CD4-positive, alpha-beta memory T cell (primary cell): Measurements from ENCODE around the gene TNFSF11. TPM values are rescaled to one million over a fixed set of nuclear protein-coding genes. Genes with fewer than 3 reads are reported as not detected.

ENCODE experiments used
- CTCF ChIA-PET: fragments of 350-600 bp; sonication (Branson Sonifier 250); formaldehyde crosslinking; loops from one replicate; lab custom pipeline; 2021; ENCODE audit warnings: inconsistent platforms; ENCODE audit not compliant: partially characterized antibody; lab: Charles Lee
- POLR2A ChIA-PET: fragments of 350-600 bp; sonication (Branson Sonifier 250); formaldehyde crosslinking; loops from one replicate; lab custom pipeline; 2021; ENCODE audit not compliant: partially characterized antibody; lab: Charles Lee
- DNase-seq, 5 donors: peaks; one replicate each; pipeline versions ENCODE4 v3.0.0 to v3.0.0-alpha.2; 2020 to 2022; ENCODE audit warnings: mixed read lengths in 1 of 5
- H3K27ac ChIP-seq: one replicate; pipeline ENCODE4 v1.7.0; 2013; ENCODE audit warnings: low read depth, low read length
- H3K27me3 ChIP-seq: 2 replicates; pipeline ENCODE4 v1.7.0; 2013; ENCODE audit warnings: mild to moderate bottlenecking, low read length, moderate library complexity; ENCODE audit not compliant: insufficient read depth
- H3K36me3 ChIP-seq: 2 replicates; pipeline ENCODE4 v1.7.0; 2013; ENCODE audit warnings: mild to moderate bottlenecking, low read length, moderate library complexity; ENCODE audit not compliant: insufficient read depth
- H3K4me1 ChIP-seq: 2 replicates; pipeline ENCODE4 v1.7.0; 2013; ENCODE audit warnings: mild to moderate bottlenecking, low read length, moderate library complexity; ENCODE audit not compliant: insufficient read depth
- H3K4me3 ChIP-seq, 2 donors: one replicate each; pipeline ENCODE4 v1.7.0; 2013; ENCODE audit warnings: low read length in 2 of 2, mild to moderate bottlenecking in 1 of 2
- H3K9me3 ChIP-seq, 2 donors: one replicate each; pipeline ENCODE4 v1.7.0; 2013; ENCODE audit warnings: low read length in 2 of 2, control low read depth in 1 of 2; ENCODE audit not compliant: control insufficient read depth in 1 of 2
- H3K27ac Mint-ChIP-seq, 7 donors: one replicate each; pipeline ENCODE4 v1.8.0; 2020 to 2021; ENCODE audit warnings: mixed read lengths in 7 of 7, mild to moderate bottlenecking in 6 of 7, inconsistent platforms in 3 of 7, moderate library complexity in 3 of 7
- H3K27me3 Mint-ChIP-seq, 2 donors: one replicate each; pipeline ENCODE4 v1.8.0; 2020 to 2021; ENCODE audit warnings: mixed read lengths in 2 of 2
- H3K36me3 Mint-ChIP-seq, 2 donors: one replicate each; pipeline ENCODE4 v1.8.0; 2020 to 2021; ENCODE audit warnings: mixed read lengths in 2 of 2, inconsistent platforms in 1 of 2, mild to moderate bottlenecking in 1 of 2
- H3K4me1 Mint-ChIP-seq, 4 donors: one replicate each; pipeline ENCODE4 v1.8.0; 2020 to 2021; ENCODE audit warnings: mixed read lengths in 4 of 4, mild to moderate bottlenecking in 1 of 4
- H3K4me3 Mint-ChIP-seq, 8 donors: one replicate each; pipeline ENCODE4 v1.8.0; 2020 to 2021; ENCODE audit warnings: mixed read lengths in 8 of 8, mild to moderate bottlenecking in 7 of 8, moderate library complexity in 6 of 8, inconsistent platforms in 3 of 8
- H3K9me3 Mint-ChIP-seq, 8 donors: one replicate each; pipeline ENCODE4 v1.8.0; 2020 to 2021; ENCODE audit warnings: mixed read lengths in 8 of 8, mild to moderate bottlenecking in 5 of 8, inconsistent platforms in 3 of 8, moderate library complexity in 1 of 8
- intact Hi-C: fragments of 100-400 bp; cut with micrococcal nuclease; formaldehyde crosslinking; loops from one replicate; pipeline ENCODE4 v1.15.1; 2023
- polyA plus RNA-seq, 2 donors: library from polyadenylated mRNA; unstranded; fragments of 300-500 nt; fragmentation: Illumina TruSeq; gene quantifications; one replicate each; pipeline ENCODE4 v1.2.3, GENCODE V29; 2021
- total RNA-seq, 2 experiments: library from RNA; stranded (reverse); gene quantifications; one replicate each; pipeline ENCODE4 v1.2.3, GENCODE V29; 2021

Gene TNFSF11
- total and polyA plus RNA-seq, 4 experiments from 2014 or later, result 0.18 to 0.38 (median 0.33) TPM

- Histone ChIP-seq H3K4me1 (no peaks in the 10 kb centered on the region), H3K36me3 (no peaks in the 10 kb centered on the region), H3K27ac (no peak overlapping the region), H3K4me3 (no peak overlapping the region), H3K9me3 (no peaks in the 10 kb centered on the region), H3K27me3 (no peaks in the 10 kb centered on the region)
- Mint-ChIP-seq H3K27ac (no peak overlapping the region), H3K36me3 (peaks cover 0 to 7% of the 10 kb centered on the region in 2 donors), H3K9me3 (peaks cover 0 to 11% (median 5%) of the 10 kb centered on the region in 8 donors), H3K4me3 (no peak overlapping the region), H3K27me3 (peaks cover 0 to 2% of the 10 kb centered on the region in 2 donors), H3K4me1 (peaks cover 0 to 1% (median 0%) of the 10 kb centered on the region in 4 donors)
- ChIA-PET POLR2A (no interaction called here), CTCF (no interaction called here)
- intact Hi-C loops, result no loop called here
- DNase-seq, result no peak
Observed at GRCh38 chr13:42561752-42562467, 12.0 kb upstream of the TNFSF11 start.

DNA sequence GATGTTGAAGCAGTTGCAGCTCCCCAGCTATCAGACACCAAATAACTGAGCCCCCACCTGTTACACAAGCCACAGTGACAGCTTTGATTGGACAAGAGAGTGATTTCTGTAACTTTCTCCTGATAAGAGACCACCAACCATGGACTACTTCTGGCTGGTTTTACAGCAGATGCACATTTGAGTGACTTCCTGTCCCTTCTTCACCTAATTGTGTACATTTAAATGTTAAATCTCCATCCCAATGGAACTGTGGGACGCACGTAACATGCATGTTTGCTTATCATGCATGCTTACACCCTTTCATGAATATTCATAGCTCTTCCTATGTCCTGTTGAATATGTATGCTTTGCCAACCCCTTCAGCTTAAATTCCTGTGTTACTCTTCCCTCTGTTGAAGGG lies 6.0 kb upstream of the TNFSF11 start:
- peaks cover 0 to 4% of the 10 kb centered on the region in 2 donors for H3K36me3 Mint-ChIP-seq
- Histone ChIP-seq H3K9me3 (no peaks in the 10 kb centered on the region), H3K4me3 (no peak overlapping the region), H3K4me1 (no peaks in the 10 kb centered on the region), H3K27ac (no peak overlapping the region), H3K27me3 (no peaks in the 10 kb centered on the region), H3K36me3 (no peaks in the 10 kb centered on the region)
- DNase-seq, result no peak
- peaks cover 0 to 9% (median 6%) of the 10 kb centered on the region in 8 donors for H3K9me3 Mint-ChIP-seq
- peaks cover 0 to 1% (median 0%) of the 10 kb centered on the region in 4 donors for H3K4me1 Mint-ChIP-seq
- H3K27ac Mint-ChIP-seq, result no peak overlapping the region
- intact Hi-C loops, result no loop called here
- no peaks in the 10 kb centered on the region for H3K27me3 Mint-ChIP-seq
- POLR2A ChIA-PET, result no interaction called here
- CTCF ChIA-PET, result interaction anchor here (2.8 kb wide), 1 partner anchor 27 kb away, joined by 12 read pairs; no protein-coding TSS in a partner anchor
- H3K4me3 Mint-ChIP-seq, result no peak overlapping the region

DNA sequence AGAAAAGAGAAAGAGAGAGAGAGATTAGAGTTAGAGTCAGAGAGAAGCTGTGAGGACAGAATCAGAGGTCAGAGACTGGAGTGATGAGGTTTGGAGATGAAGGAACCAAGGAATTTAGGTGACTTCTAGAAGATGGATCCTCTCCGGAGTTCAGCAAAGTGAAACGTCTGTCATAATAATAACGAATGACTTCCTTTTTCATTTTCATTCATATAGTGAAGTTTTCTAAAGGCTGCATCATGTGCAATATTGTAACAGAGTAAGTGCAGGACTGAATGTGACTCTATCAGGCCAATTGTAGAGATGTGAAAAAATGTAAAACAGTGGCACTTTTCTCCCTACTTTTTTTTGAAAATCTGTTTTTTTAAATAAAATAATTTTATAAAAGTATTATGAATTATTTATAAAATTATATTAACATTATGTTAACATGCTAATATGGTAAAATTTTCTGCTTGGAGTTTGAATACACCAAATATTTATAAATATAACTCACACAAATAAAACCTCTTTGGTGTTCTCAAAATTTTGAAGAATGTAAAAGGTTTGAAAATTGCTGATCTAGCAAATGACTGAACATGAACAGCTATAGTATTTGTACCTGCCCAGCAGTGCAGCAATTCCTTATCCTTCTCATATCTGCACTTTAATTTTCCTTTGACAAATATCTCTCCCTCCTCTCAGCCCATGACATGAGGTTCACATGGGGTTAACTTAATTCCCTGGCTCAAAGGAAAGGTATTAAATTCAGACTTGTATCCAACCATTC lies 4.2 kb upstream of the TNFSF11 start:
- no peak overlapping the region for H3K4me3 ChIP-seq
- no peaks in the 10 kb centered on the region for H3K27me3 ChIP-seq
- no peak overlapping the region for H3K27ac Mint-ChIP-seq
- no peak for DNase-seq
- CTCF ChIA-PET, result no interaction called here
- H3K36me3 Mint-ChIP-seq, result no peaks in the 10 kb centered on the region
- intact Hi-C loops, result no loop called here
- H3K36me3 ChIP-seq, result no peaks in the 10 kb centered on the region
- H3K27ac ChIP-seq, result no peak overlapping the region
- no peaks in the 10 kb centered on the region for H3K9me3 ChIP-seq
- H3K9me3 Mint-ChIP-seq, result peaks cover 0 to 8% (median 0%) of the 10 kb centered on the region in 8 donors
- POLR2A ChIA-PET, result no interaction called here
- no peaks in the 10 kb centered on the region for H3K27me3 Mint-ChIP-seq
- no peak overlapping the region for H3K4me3 Mint-ChIP-seq
- no peaks in the 10 kb centered on the region for H3K4me1 ChIP-seq
- peaks cover 1 to 11% (median 4%) of the 10 kb centered on the region in 4 donors for H3K4me1 Mint-ChIP-seq

GRCh38 chr13:42571895-42572294 lies 2.1 kb upstream of the TNFSF11 start:
- intact Hi-C loops, result no loop called here
- no peaks in the 10 kb centered on the region for H3K36me3 Mint-ChIP-seq
- H3K4me3 Mint-ChIP-seq, result no peak overlapping the region
- peaks cover 12 to 27% (median 19%) of the 10 kb centered on the region in 4 donors for H3K4me1 Mint-ChIP-seq
- no peak overlapping the region for H3K27ac ChIP-seq
- peaks cover 0 to 4% (median 0%) of the 10 kb centered on the region in 8 donors for H3K9me3 Mint-ChIP-seq
- H3K27me3 Mint-ChIP-seq, result peaks cover 1 to 5% of the 10 kb centered on the region in 2 donors
- H3K9me3 ChIP-seq, result no peaks in the 10 kb centered on the region
- H3K4me1 ChIP-seq, result peaks cover 12% of the 10 kb centered on the region
- ChIA-PET POLR2A (no interaction called here), CTCF (no interaction called here)
- H3K27ac Mint-ChIP-seq, result no peak overlapping the region
- no peak for DNase-seq
- no peaks in the 10 kb centered on the region for H3K36me3 ChIP-seq
- no peak overlapping the region for H3K4me3 ChIP-seq
- no peaks in the 10 kb centered on the region for H3K27me3 ChIP-seq

DNA sequence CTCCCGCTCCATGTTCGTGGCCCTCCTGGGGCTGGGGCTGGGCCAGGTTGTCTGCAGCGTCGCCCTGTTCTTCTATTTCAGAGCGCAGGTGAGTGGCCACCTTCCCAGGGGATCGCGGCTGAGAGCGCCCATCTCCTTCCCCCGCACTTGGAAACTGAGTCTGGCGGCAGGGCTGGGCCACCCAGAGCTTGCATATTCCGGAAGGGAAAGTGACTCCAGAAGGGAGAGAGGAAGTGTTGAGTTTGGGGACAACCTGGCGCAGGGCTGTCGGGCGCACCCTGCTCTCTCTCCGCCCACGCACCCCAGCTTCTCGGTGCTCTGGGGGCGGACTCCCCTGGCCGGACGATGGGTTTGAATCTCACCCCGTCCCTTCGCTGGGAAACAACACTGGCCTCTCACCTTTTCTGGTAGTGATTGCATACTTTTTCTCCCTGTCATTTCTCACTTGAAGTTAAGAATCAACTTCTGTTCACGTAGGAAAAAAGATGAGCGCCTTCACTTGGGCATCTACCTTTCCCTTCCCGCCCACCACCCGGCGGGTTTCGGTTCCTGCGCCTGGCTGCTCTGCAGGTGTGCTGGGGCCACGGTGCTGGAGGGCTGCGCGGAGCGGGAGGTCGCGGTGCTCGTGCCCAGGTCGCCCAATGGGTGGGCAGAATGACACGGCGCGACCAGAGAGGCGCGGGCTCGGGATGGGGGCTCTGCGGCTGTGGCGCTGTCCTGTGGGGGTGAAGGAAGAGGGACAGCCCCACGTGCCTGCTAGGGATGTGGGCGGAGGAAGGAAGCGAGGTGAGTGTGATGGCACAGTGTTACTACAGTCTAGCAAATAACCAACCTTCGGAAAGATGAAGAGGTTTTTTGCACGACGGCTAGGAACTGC lies 721 bp downstream of the TNFSF11 start:
- POLR2A ChIA-PET, result no interaction called here
- peak overlapping the region; percentile 86 to 91 (median 89) for H3K4me3 Mint-ChIP-seq
- DNase-seq, result peak; percentile 25 to 50 (median 33)
- H3K36me3 Mint-ChIP-seq, result no peaks in the 10 kb centered on the region
- CTCF ChIA-PET, result interaction anchor here (1.0 kb wide), 1 partner anchor 220 kb away, joined by 3 read pairs; no protein-coding TSS in a partner anchor
- H3K27me3 Mint-ChIP-seq, result peaks cover 1 to 7% of the 10 kb centered on the region in 2 donors
- Histone ChIP-seq H3K4me3 (peak overlapping the region; percentile 53 to 55), H3K36me3 (no peaks in the 10 kb centered on the region), H3K27me3 (no peaks in the 10 kb centered on the region), H3K9me3 (no peaks in the 10 kb centered on the region), H3K4me1 (peaks cover 12% of the 10 kb centered on the region), H3K27ac (no peak overlapping the region)
- intact Hi-C loops, result loop anchor here (1.0 kb wide), 2 partner anchors 220 to 240 kb away; no protein-coding TSS in a partner anchor
- H3K9me3 Mint-ChIP-seq, result peaks cover 0 to 4% (median 0%) of the 10 kb centered on the region in 8 donors
- peak overlapping the region; percentile 8 to 87 (median 28) for H3K27ac Mint-ChIP-seq
- H3K4me1 Mint-ChIP-seq, result peaks cover 12 to 36% (median 24%) of the 10 kb centered on the region in 4 donors

GRCh38 chr13:42575938-42576337 lies 2.0 kb downstream of the TNFSF11 start:
- intact Hi-C loops, result no loop called here
- peak overlapping the region in 1 of 7 donors; percentile 9 for H3K27ac Mint-ChIP-seq
- POLR2A ChIA-PET, result no interaction called here

More at GRCh38 chr13:42575938-42576337, 2.0 kb downstream of the TNFSF11 start:
- no peaks in the 10 kb centered on the region for H3K36me3 ChIP-seq
- no peaks in the 10 kb centered on the region for H3K27me3 ChIP-seq
- H3K9me3 ChIP-seq, result no peaks in the 10 kb centered on the region
- H3K27ac ChIP-seq, result no peak overlapping the region
- Mint-ChIP-seq H3K4me3 (peak overlapping the region in 7 of 8 donors; percentile 5 to 91 (median 47)), H3K27me3 (peaks cover 7 to 11% of the 10 kb centered on the region in 2 donors), H3K36me3 (no peaks in the 10 kb centered on the region), H3K9me3 (peaks cover 0 to 4% (median 0%) of the 10 kb centered on the region in 8 donors), H3K4me1 (peaks cover 12 to 36% (median 24%) of the 10 kb centered on the region in 4 donors)
- H3K4me1 ChIP-seq, result peaks cover 12% of the 10 kb centered on the region
- CTCF ChIA-PET, result no interaction called here
- DNase-seq, result no peak
- H3K4me3 ChIP-seq, result no peak overlapping the region
